Stimulated activated CD8-positive, alpha-beta memory T cell treated with anti-CD3 and anti-CD28 coated beads, Interleukin-7, amount 100 ng/mL, for 48 hours (primary cell): ENCODE data around the gene DENND5B.
"Not testable (repeated sequence)": the region's sequence is repeated elsewhere in the genome, so short reads cannot be mapped to it uniquely, and the experiment has no call there.

Source experiments
- DNase-seq, 2 donors: peaks; one replicate each; pipeline ENCODE4 v3.0.0-alpha.2; 2020; ENCODE audit warnings: low read depth in 1 of 2; ENCODE audit errors: extremely low read depth in 1 of 2

The DENND5B gene

GRCh38 chr12:31560516-31560915, 30.4 kb downstream of the DENND5B start:
- no peak for DNase-seq

DNA sequence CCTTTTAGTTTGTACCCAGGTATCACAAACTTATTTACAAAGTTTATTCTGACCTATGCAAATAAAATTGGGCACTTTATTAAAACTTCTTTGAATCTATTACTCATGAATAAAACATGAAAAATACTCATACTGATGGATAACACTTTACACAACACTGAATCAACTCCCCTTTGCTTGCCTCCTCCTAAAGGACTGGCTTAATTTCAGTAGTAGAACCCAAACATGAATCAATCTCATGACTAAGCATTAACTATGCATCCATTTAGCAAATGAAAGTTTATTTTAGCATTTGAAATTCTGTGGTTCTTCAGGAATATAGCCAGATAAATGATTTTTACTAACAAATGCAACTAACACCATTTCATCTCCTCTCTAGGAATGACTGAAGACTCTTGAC, 32.4 kb downstream of the DENND5B start:
- no peak for DNase-seq

DNA sequence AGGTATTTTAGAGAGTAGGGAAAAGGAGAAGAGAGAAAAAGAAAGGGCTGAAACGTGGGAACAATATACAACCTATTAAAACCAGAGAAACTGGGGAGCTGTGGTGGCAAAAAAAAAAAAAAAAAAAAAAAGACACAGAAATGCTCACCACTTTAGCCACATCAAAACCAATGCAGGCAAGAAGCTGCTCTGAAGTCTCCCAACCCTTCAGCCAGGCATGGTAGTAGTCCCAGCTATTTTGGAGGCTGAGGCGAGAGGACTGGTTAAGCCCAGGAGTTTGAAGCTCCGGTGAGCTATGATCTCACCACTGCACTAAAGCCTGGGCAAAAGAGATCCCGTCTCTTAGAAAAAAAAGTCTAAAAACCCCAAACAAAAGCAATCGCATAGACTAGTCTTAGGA, 33.2 kb downstream of the DENND5B start:
- no peak for DNase-seq

GRCh38 chr12:31555466-31555865, 35.5 kb downstream of the DENND5B start:
- DNase-seq, result not testable (repeated sequence)

- DNase-seq, result not testable (repeated sequence)
These were observed 40.3 kb downstream of the DENND5B start for GRCh38 chr12:31550590-31550989.

- DNase-seq, result no peak
These were observed 54.3 kb downstream of the DENND5B start for GRCh38 chr12:31536672-31537071.

- no peak for DNase-seq
These were observed 57.5 kb downstream of the DENND5B start for GRCh38 chr12:31533470-31533869.

GRCh38 chr12:31531893-31532292, 59.0 kb downstream of the DENND5B start:
- DNase-seq, result no peak

- DNase-seq, result no peak
These were observed 62.8 kb downstream of the DENND5B start for GRCh38 chr12:31528095-31528494.

DNA sequence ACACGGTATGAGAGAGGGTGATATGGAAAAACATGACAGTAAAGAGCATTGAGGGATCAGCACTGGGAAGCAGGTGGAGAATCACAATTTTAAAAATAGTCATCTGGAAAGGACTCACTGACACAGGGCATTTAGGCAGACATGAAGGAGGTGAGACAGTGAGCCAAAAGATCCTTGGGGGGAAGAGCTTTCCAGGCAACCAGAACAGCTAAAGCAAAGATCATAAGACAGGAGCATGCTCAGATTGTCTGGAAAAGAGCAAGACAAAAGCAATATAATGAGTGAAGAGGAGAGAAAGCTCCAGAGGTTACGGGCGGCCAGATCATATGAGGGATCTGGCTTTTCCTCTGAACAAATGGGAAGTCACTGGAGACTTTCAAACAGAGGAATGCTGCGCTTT, 63.9 kb downstream of the DENND5B start:
- DNase-seq, result no peak

GRCh38 chr12:31526158-31526546, 64.8 kb downstream of the DENND5B start:
- DNase-seq, result no peak

GRCh38 chr12:31525496-31526157, 65.3 kb downstream of the DENND5B start:
- no peak for DNase-seq

- no peak for DNase-seq
These were observed 66.0 kb downstream of the DENND5B start for GRCh38 chr12:31524791-31525495.

- no peak for DNase-seq
These were observed 67.6 kb downstream of the DENND5B start for GRCh38 chr12:31523306-31523705.

DNA sequence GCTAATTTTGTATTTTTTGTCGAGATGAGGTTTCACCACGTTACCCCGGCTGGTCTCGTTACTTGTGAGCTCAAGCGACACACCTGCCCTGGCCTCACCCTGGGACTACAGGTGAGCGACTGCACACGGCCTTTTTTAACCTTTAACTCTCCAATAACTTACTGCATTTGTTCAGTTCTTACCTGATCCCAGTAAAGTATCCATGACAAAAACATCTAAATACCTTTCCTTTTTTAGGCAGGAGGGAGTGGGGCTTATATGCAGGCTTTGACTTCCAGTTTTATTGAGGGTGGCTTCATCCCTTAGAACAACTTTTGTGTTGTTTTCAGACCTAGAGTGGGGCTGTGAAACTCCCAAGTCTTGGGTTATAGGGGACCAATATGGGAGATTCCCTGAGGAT, 68.3 kb downstream of the DENND5B start:
- no peak for DNase-seq

DNA sequence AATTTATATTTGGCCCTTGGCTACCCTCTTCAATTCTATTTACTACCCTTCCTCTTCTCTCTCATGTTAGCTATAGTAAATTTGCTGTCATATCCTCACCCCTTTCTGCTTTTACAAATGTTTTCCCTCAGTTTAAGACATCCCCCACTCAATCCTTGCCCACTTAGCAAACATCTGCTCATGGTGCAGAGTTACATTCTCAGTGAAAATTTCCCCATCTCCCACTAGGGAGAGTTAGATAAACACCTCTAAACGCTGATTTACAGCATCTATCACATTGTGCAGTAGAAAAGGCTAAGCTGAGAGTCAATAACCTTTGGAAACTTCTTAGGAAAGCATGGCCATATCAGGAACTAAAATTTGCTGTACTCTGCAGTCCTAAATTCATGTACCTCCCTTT, 69.0 kb downstream of the DENND5B start:
- no peak for DNase-seq

GRCh38 chr12:31519511-31519910, 71.4 kb downstream of the DENND5B start:
- DNase-seq, result no peak

DNA sequence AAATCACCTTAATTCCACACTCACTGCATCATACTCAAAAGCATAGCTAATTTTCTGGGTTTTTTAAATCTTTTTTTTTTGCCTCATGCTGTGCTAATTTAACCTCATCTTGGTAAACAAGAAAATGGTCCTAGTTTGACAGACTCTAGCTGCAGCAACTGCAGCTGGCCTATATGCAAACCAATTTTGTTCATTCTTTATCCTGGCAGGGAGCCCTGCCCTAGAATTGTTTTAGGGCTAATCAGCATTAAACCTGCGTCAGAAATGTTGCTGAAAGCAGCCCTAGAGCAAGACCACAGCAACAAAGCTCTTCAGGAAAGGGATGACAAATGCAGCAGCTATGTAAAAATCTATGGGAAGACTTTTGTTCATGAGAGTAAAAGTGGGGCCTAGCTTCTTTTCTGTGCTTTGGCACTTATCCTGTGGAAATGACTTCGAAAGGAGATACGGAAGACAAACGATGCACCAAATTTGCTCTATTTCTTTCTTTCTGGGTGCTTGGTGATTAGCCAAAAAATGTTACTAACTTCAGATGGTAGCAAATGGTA, 72.2 kb downstream of the DENND5B start:
- DNase-seq, result no peak

- DNase-seq, result no peak
These were observed 72.9 kb downstream of the DENND5B start for GRCh38 chr12:31517994-31518393.

GRCh38 chr12:31516702-31517101, 74.2 kb downstream of the DENND5B start:
- no peak for DNase-seq

- no peak for DNase-seq
These were observed 76.0 kb downstream of the DENND5B start for GRCh38 chr12:31514912-31515311.

GRCh38 chr12:31510034-31510433, 80.9 kb downstream of the DENND5B start:
- no peak for DNase-seq
